NCI-H748 (cell line): ENCODE results near the gene C10orf105.

Experiments
- DNase-seq: peaks from one replicate; lab custom pipeline; 2025; ENCODE audit not compliant: unreplicated experiment; lab: John Stamatoyannopoulos, UW

Gene C10orf105

GRCh38 chr10:71679425-71679824 lies 40.2 kb downstream of the C10orf105 start:
- no peak for DNase-seq

GRCh38 chr10:71678057-71678805 lies 41.3 kb downstream of the C10orf105 start:
- no peak for DNase-seq

GRCh38 chr10:71677261-71677660 lies 42.3 kb downstream of the C10orf105 start:
- DNase-seq: no peak

GRCh38 chr10:71675295-71675970 lies 44.1 kb downstream of the C10orf105 start:
- no peak for DNase-seq

GRCh38 chr10:71671994-71672946 lies 47.3 kb downstream of the C10orf105 start:
- no peak for DNase-seq

- no peak for DNase-seq
Observed at GRCh38 chr10:71667387-71667752, 52.2 kb downstream of the C10orf105 start.

GRCh38 chr10:71666639-71667386 lies 52.8 kb downstream of the C10orf105 start:
- DNase-seq: no peak

- DNase-seq: no peak
Observed at GRCh38 chr10:71665456-71665855, 54.1 kb downstream of the C10orf105 start.

GRCh38 chr10:71664585-71664984 lies 55.0 kb downstream of the C10orf105 start:
- DNase-seq: no peak

GRCh38 chr10:71663311-71663710 lies 56.3 kb downstream of the C10orf105 start:
- DNase-seq: no peak

- DNase-seq: no peak
Observed at GRCh38 chr10:71661779-71662336, 57.7 kb downstream of the C10orf105 start.
